Neural cell (in vitro differentiated cells): ENCODE data around the gene SLC7A8. TPM values are rescaled to one million over a fixed set of nuclear protein-coding genes. Genes with fewer than 3 reads are reported as not detected.

ENCODE experiments used
- H2AFZ ChIP-seq: fragments of 200-600, 300-800 bp; sonication (generic), shearing (Covaris generic); 2 replicates; pipeline ENCODE4 v1.6.0; 2014; ENCODE audit warnings: low read depth, mild to moderate bottlenecking, antibody characterized with exemption, low read length, moderate library complexity
- H3F3A ChIP-seq: fragments of 200-600 bp; shearing (Covaris generic); 2 replicates; pipeline ENCODE4 v1.6.1; 2016; ENCODE audit warnings: mild to moderate bottlenecking, moderate library complexity, mixed read lengths, antibody characterized with exemption, low read length; ENCODE audit not compliant: insufficient read depth, poor library complexity, severe bottlenecking
- H3K27ac ChIP-seq: fragments of 200-600, 300-800 bp; sonication (generic), shearing (Covaris generic); 2 replicates; pipeline ENCODE4 v1.5.1; 2014; ENCODE audit warnings: mild to moderate bottlenecking, low read length, moderate library complexity
- H3K27me3 ChIP-seq: fragments of 300-800, 200-600 bp; sonication (generic), shearing (Covaris generic); 2 replicates; pipeline ENCODE4 v1.6.0; 2014; ENCODE audit warnings: mild to moderate bottlenecking, low read depth, low read length, moderate library complexity; ENCODE audit not compliant: insufficient read depth
- H3K36me3 ChIP-seq: fragments of 300-800, 200-600 bp; sonication (generic), shearing (Covaris generic); 2 replicates; pipeline ENCODE4 v1.5.1; 2014; ENCODE audit warnings: mild to moderate bottlenecking, antibody characterized with exemption, low read length, moderate library complexity; ENCODE audit not compliant: insufficient read depth
- H3K4me2 ChIP-seq: fragments of 300-800, 200-600 bp; sonication (generic), shearing (Covaris generic); 2 replicates; pipeline ENCODE4 v1.6.0; 2014; ENCODE audit warnings: mild to moderate bottlenecking, low read length
- H3K4me3 ChIP-seq: fragments of 300-800, 200-600 bp; sonication (generic), shearing (Covaris generic); 2 replicates; pipeline ENCODE4 v1.5.1; 2014; ENCODE audit warnings: mild to moderate bottlenecking, low read length, moderate library complexity
- H3K79me2 ChIP-seq: fragments of 200-600 bp; shearing (Covaris generic); replicated peaks from 2 replicates; pipeline ENCODE4 v1.6.0; 2014; ENCODE audit warnings: mild to moderate bottlenecking, low read length, moderate library complexity; ENCODE audit not compliant: insufficient read depth
- H3K9ac ChIP-seq: fragments of 300-800, 200-600 bp; sonication (generic), shearing (Covaris generic); 2 replicates; pipeline ENCODE4 v1.6.1; 2016; ENCODE audit warnings: mild to moderate bottlenecking, low read length, mixed read lengths
- H3K9me2 ChIP-seq: fragments of 200-600 bp; shearing (Covaris generic); 2 replicates; pipeline ENCODE4 v1.6.1; 2016; ENCODE audit warnings: mild to moderate bottlenecking, low read length, mixed read lengths; ENCODE audit not compliant: insufficient read depth
- H3K9me3 ChIP-seq: fragments of 200-600, 300-800 bp; sonication (generic), shearing (Covaris generic); 2 replicates; pipeline ENCODE4 v1.6.1; 2016; ENCODE audit warnings: mild to moderate bottlenecking, mixed run types, low read length, moderate library complexity, mixed read lengths
- H4K20me1 ChIP-seq: fragments of 200-600 bp; shearing (Covaris generic); 2 replicates; pipeline ENCODE4 v1.6.1; 2016; ENCODE audit warnings: mild to moderate bottlenecking, mixed run types; ENCODE audit not compliant: insufficient read depth
- EP300 ChIP-seq: fragments of 450-650 bp; conservative IDR thresholded peaks from 2 replicates; pipeline ENCODE4 v1.6.1; 2014; ENCODE audit warnings: antibody characterized with exemption, mild to moderate bottlenecking, moderate library complexity; ENCODE audit not compliant: poor library complexity, severe bottlenecking
- EZH2 ChIP-seq: fragments of 200-600, 300-800 bp; shearing (Covaris generic), sonication (generic); IDR thresholded peaks from 2 replicates; pipeline ENCODE4 v1.6.1; 2014; ENCODE audit warnings: antibody characterized with exemption, low read length, borderline replicate concordance, mild to moderate bottlenecking; ENCODE audit not compliant: insufficient read depth, poor library complexity, severe bottlenecking
- MXI1 ChIP-seq: fragments of 450-650 bp; conservative IDR thresholded peaks from 2 replicates; pipeline ENCODE4 v1.6.1; 2014; ENCODE audit warnings: antibody characterized with exemption, mild to moderate bottlenecking; ENCODE audit not compliant: poor library complexity, severe bottlenecking
- POLR2AphosphoS5 ChIP-seq: IDR thresholded peaks from 2 replicates; pipeline ENCODE4 v1.6.1; 2012
- RAD21 ChIP-seq: fragments of 450-650 bp; conservative IDR thresholded peaks from 2 replicates; pipeline ENCODE4 v1.6.1; 2014; ENCODE audit warnings: antibody characterized with exemption, mild to moderate bottlenecking, moderate library complexity
- SMC3 ChIP-seq: fragments of 450-650 bp; conservative IDR thresholded peaks from 2 replicates; pipeline ENCODE4 v1.6.1; 2014; ENCODE audit warnings: antibody characterized with exemption, mild to moderate bottlenecking, moderate library complexity; ENCODE audit not compliant: poor library complexity
- TAF1 ChIP-seq: IDR thresholded peaks from 2 replicates; pipeline ENCODE4 v1.6.1; 2012; ENCODE audit warnings: low read depth
- polyA plus RNA-seq: library from polyadenylated mRNA; depleted of rRNA; stranded (reverse); fragments of >200 nt; gene quantifications from 2 replicates; pipeline ENCODE4 v1.2.3, GENCODE V29; 2014
- TF ChIP-seq, protein P1 (sequence below): fragments of 450-650 bp; IDR thresholded peaks from 2 replicates; pipeline ENCODE4 v1.5.1; 2014; ENCODE audit warnings: antibody characterized with exemption, mild to moderate bottlenecking, moderate library complexity; ENCODE audit not compliant: poor library complexity, severe bottlenecking
- TF ChIP-seq, protein P2 (sequence below): IDR thresholded peaks from 2 replicates; pipeline ENCODE4 v1.6.1; 2012; ENCODE audit warnings: borderline replicate concordance

SLC7A8 gene
- polyA plus RNA-seq, 1 donor from 2014 or later, result 0.21 TPM

DNA sequence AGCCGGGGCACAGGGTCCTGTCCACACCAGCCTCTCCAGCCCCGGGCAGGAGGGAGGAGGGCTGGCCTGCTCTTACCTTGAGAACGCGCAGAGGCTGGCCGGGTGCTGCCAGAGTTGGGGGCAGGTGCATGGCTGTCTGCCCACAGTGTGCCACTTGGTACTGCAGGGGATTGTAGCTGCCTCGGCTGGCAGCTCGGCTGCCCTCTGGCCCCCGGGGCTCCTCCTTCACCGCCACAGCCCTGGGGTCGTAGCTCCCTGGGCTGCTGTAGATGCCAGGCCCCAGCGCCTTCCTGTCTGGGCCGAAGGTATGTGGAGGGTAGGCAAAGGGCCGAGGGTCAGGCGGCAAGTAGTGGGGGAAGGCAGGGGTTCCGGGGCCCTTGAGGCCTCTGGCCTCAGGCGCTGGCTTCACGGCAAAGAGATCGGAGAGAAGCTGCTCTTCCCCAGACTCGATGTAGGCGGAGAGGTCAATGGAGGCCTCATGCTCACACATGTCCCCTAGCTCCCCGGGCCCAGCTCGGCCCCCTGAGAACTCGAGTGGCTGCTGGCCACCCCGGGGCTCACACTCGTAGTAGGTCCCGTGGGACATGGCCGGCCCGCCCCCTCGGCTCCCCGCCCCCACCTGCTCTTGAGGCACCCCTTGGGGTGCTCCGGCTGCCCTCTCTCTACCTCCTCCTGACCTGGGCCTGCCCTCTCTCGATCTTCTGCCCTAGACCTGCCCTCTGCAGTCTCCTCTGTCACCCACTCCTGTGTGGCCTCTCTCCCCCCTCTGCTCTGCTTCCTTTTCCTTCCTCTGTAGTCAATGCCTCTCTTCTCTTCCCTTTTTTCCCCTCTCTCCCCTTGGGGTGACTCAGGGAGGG is 64.7 kb downstream of the SLC7A8 start, which contains the start of gene CEBPE:
Gene CEBPE, minus strand, starts transcription at position 750 of the 857 bp plus-strand sequence. Its CDS starts 164 bp downstream, at position 586.
- H3K27me3 ChIP-seq, result no peaks in the 10 kb centered on the region
- H3K4me3 ChIP-seq, result no peak within 1 kb of the TSS
- H3K27ac ChIP-seq, result no peak within 1 kb of the TSS
- H2AFZ ChIP-seq, result no peak within 1 kb of the TSS
- H3K79me2 ChIP-seq, result no peaks in the 10 kb centered on the region
- H3K9me2 ChIP-seq, result no peaks in the 10 kb centered on the region
- no peaks in the 10 kb centered on the region for H4K20me1 ChIP-seq
- TF ChIP-seq POLR2AphosphoS5 (no peak), EP300 (no peak)
- no peaks in the 10 kb centered on the region for H3K36me3 ChIP-seq
- H3F3A ChIP-seq, result no peaks in the 10 kb centered on the region
- H3K9me3 ChIP-seq, result no peaks in the 10 kb centered on the region
- no peak within 1 kb of the TSS for H3K4me2 ChIP-seq
- no peak within 1 kb of the TSS for H3K9ac ChIP-seq

DNA sequence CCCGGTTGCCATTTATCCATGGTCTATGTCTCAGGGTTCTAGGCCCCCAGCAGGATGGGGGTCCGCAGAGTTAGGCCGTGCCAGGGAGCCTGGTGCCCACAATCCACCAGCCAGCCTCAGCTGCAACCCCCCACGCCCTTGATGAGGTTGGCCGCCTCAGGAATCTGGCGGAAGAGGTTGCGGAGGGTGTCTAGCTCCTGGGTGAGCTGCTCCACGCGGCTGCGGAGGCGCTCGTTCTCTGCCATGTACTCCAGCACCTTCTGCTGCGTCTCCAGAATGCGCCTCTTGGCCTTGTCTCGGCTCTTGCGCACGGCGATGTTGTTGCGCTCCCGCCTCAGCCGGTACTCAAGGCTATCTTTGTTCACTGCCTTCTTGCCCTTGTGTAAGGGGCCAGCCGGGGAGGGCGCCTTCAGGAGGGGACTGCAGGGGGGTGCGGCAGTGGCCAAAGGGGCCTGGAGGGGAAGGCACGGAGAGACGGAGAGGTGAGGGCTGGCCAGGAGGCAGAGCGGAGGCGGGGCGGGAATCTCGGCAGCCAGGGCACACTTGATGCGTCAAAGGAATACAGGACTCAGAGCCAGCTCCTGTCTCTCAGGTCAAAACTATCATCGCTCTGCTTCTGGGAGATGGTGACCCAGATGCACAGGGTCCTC is 66.0 kb downstream of the SLC7A8 start:
- Histone ChIP-seq H3K79me2 (no peaks in the 10 kb centered on the region), H3K9ac (no peak overlapping the region), H3K36me3 (no peaks in the 10 kb centered on the region), H3F3A (no peaks in the 10 kb centered on the region), H4K20me1 (no peaks in the 10 kb centered on the region), H3K9me3 (no peaks in the 10 kb centered on the region), H3K4me2 (no peak overlapping the region), H2AFZ (no peak overlapping the region), H3K4me3 (no peak overlapping the region), H3K27ac (no peak overlapping the region), H3K9me2 (no peaks in the 10 kb centered on the region), H3K27me3 (no peaks in the 10 kb centered on the region)
- TF ChIP-seq TAF1 (no peak), SMC3 (no peak), EZH2 (no peak)
- TF ChIP-seq, protein P1, sequence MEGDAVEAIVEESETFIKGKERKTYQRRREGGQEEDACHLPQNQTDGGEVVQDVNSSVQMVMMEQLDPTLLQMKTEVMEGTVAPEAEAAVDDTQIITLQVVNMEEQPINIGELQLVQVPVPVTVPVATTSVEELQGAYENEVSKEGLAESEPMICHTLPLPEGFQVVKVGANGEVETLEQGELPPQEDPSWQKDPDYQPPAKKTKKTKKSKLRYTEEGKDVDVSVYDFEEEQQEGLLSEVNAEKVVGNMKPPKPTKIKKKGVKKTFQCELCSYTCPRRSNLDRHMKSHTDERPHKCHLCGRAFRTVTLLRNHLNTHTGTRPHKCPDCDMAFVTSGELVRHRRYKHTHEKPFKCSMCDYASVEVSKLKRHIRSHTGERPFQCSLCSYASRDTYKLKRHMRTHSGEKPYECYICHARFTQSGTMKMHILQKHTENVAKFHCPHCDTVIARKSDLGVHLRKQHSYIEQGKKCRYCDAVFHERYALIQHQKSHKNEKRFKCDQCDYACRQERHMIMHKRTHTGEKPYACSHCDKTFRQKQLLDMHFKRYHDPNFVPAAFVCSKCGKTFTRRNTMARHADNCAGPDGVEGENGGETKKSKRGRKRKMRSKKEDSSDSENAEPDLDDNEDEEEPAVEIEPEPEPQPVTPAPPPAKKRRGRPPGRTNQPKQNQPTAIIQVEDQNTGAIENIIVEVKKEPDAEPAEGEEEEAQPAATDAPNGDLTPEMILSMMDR, result no peak

DNA sequence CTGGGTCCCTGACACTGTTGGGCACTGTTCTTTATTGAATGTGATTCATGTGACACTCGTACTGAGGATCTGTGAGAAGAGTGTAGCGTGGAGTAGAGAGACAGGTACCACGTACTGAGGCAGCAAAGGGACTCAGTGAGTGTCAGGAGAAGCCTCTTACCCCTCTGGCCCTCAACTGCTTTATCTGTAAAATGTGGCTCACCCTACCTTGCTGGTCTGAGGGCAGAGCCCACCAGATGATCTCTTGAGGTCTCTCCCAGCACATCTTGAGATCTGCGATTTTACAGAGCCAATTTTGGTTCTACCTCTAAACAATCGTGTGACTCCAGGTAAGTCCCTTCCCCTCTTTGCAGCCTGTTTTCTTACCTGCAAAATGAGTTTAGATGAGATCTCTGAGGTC is 67.5 kb downstream of the SLC7A8 start:
- H3F3A ChIP-seq, result no peaks in the 10 kb centered on the region
- H3K27me3 ChIP-seq, result no peaks in the 10 kb centered on the region
- H3K9ac ChIP-seq, result no peak overlapping the region
- H3K27ac ChIP-seq, result no peak overlapping the region
- TF ChIP-seq RAD21 (no peak), EP300 (no peak), TAF1 (no peak), MXI1 (no peak), EZH2 (no peak), SMC3 (no peak), POLR2AphosphoS5 (no peak)
- TF ChIP-seq, protein P1, result no peak
- TF ChIP-seq, protein P2, sequence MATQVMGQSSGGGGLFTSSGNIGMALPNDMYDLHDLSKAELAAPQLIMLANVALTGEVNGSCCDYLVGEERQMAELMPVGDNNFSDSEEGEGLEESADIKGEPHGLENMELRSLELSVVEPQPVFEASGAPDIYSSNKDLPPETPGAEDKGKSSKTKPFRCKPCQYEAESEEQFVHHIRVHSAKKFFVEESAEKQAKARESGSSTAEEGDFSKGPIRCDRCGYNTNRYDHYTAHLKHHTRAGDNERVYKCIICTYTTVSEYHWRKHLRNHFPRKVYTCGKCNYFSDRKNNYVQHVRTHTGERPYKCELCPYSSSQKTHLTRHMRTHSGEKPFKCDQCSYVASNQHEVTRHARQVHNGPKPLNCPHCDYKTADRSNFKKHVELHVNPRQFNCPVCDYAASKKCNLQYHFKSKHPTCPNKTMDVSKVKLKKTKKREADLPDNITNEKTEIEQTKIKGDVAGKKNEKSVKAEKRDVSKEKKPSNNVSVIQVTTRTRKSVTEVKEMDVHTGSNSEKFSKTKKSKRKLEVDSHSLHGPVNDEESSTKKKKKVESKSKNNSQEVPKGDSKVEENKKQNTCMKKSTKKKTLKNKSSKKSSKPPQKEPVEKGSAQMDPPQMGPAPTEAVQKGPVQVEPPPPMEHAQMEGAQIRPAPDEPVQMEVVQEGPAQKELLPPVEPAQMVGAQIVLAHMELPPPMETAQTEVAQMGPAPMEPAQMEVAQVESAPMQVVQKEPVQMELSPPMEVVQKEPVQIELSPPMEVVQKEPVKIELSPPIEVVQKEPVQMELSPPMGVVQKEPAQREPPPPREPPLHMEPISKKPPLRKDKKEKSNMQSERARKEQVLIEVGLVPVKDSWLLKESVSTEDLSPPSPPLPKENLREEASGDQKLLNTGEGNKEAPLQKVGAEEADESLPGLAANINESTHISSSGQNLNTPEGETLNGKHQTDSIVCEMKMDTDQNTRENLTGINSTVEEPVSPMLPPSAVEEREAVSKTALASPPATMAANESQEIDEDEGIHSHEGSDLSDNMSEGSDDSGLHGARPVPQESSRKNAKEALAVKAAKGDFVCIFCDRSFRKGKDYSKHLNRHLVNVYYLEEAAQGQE, result no peak
- no peaks in the 10 kb centered on the region for H3K36me3 ChIP-seq
- H4K20me1 ChIP-seq, result no peaks in the 10 kb centered on the region
- no peaks in the 10 kb centered on the region for H3K9me2 ChIP-seq
- no peak overlapping the region for H2AFZ ChIP-seq
- no peak overlapping the region for H3K4me2 ChIP-seq
- H3K4me3 ChIP-seq, result no peak overlapping the region
- H3K79me2 ChIP-seq, result no peaks in the 10 kb centered on the region
- H3K9me3 ChIP-seq, result no peaks in the 10 kb centered on the region
